Measurements from ENCODE around the gene ZFPL1. TPM values are rescaled to one million over a fixed set of nuclear protein-coding genes. Genes with fewer than 3 reads are reported as not detected.
A peak's percentile ranks its signal among the peaks of the same experiment; 100 is the strongest.

Gene ZFPL1
- total RNA-seq: 23.1 and 30.2 TPM in 2 replicates

DNA sequence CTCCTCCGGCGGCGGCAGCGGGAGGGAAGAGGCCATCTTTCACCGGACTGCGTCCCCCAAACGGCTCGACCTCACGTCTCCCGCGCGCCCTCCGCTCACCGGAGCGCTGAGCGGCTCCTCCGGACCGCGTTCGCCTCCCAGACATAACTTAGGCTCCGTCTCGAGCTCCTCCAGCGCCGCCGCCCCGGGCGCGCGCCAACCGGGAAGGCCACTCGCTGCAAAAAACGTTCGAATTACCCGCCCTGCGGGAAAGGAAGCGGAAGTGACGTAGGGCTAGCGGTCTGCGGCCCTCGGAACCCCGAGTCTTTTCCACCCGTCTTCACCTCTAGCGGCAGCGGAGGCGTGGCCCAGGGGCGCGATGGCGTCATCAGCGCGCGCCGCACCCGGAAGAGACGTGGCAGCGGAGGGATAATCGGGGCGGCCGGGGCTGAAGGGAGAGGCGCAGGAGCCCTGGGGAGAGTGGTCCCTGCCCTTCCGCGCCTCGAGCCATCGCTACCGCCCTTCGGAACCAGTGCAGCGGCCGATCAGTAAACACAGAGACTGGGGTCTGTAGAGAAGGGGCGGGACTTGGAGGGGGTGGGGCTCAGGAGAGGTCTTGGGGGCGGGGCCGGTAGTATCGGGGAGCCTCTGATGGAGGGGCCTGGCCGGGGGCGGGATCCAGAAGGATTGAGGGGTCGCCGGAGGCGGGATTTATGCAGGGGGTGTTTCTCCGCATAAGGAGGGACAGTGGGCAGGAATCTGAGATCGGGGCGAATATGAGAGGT lies at the start of gene ZFPL1, which contains the start of gene CDCA5:
Gene ZFPL1, plus strand, starts transcription at position 389 of the 764 bp plus-strand sequence. CDS start 477 bp downstream, outside the sequence.
Gene CDCA5, minus strand, starts transcription at position 207 of the 764 bp plus-strand sequence. Its CDS starts 62 bp downstream, at position 145.
- peak; percentile 86 for DNase-seq (ENCODE audit: low read depth)

GRCh38 chr11:65034423-65034822 lies 49.6 kb upstream of the ZFPL1 start:
- DNase-seq (ENCODE audit: low read depth): no peak

GRCh38 chr11:65035579-65035978 lies 48.4 kb upstream of the ZFPL1 start:
- no peak for DNase-seq (ENCODE audit: low read depth)

DNA sequence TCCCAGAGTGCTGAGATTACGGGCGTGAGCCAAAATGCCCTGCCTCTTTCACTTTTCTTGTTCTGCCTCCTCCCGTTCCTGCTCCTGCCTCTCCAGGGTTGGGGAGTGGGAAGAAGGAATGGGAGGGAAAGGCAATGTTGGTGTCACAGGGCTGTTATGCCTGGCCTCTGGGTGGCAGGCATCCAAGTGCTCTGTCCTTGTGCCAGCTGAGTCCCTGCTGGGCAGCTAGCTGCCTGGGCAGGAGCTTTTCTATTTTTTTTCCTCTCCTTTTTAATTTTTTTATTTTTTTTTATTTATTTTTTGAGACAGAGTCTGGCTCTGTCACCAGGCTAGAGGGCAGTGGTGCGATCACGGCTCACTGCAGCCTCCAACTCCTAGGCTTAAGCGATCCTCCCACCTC lies 47.1 kb upstream of the ZFPL1 start:
- no peak for DNase-seq (ENCODE audit: low read depth)

GRCh38 chr11:65040520-65040846 lies 43.5 kb upstream of the ZFPL1 start:
- no peak for DNase-seq (ENCODE audit: low read depth)

DNA sequence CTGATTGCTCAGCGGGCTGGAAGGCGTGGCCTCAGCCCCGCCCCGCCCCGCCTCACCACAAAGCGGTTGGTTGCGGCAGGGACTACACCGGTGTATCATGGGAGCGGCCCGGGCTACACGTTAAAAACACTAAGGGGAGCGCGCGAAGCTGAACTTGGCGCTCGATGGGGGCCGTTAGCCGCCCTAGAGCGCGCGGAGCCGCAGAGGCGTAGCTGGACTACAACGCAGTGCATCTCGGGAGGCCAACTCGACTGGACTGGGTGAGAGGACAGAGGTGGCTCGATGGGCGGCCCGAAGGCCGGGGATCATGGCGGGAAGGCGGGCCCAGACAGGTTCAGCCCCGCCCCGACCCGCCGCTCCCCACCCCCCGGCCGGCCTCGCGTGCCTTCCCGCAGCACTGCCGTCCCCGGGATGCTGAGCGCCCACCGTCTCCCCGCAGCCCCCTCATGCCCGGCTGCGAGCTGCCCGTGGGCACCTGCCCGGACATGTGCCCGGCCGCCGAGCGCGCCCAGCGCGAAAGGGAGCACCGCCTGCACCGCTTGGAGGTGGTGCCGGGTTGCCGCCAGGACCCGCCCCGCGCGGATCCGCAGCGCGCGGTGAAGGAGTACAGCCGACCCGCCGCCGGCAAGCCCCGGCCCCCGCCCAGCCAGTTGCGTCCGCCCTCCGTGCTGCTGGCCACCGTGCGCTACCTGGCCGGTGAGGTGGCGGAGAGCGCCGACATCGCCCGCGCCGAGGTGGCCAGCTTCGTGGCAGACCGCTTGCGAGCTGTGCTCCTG lies 43.0 kb upstream of the ZFPL1 start, which contains the start of gene SAC3D1:
Gene SAC3D1, plus strand, starts transcription at position 364 of the 776 bp plus-strand sequence. Its CDS starts 83 bp downstream, at position 447.
- DNase-seq (ENCODE audit: low read depth): peak; percentile 86

GRCh38 chr11:65042891-65043290 lies 41.1 kb upstream of the ZFPL1 start:
- no peak for DNase-seq (ENCODE audit: low read depth)

DNA sequence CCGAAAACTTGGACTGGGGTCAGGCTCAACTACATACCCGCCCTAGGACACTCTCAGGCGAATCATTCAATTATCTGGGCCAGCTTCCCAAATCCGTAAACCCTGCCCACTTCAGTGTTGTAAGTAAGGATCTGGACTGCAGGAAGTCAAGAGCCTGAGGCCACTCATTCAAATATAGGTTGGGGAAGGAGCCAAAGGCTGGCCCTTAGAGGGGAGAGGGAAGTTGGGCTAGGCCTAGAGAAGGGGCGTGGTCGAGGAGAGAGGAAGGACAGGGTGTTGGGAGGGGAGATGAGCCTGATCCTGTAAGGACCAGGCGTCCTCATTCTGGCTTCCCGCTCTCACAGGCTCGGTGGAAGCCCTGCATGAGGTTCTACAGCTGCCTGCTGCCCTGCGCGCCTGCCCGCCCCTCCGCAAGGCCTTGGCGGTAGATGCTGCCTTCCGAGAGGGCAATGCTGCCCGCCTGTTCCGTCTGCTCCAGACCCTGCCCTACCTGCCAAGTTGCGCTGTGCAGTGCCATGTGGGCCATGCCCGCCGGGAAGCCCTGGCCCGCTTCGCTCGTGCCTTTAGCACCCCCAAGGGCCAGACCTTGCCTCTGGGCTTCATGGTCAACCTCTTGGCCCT lies 40.0 kb upstream of the ZFPL1 start:
- no peak for DNase-seq (ENCODE audit: low read depth)

DNA sequence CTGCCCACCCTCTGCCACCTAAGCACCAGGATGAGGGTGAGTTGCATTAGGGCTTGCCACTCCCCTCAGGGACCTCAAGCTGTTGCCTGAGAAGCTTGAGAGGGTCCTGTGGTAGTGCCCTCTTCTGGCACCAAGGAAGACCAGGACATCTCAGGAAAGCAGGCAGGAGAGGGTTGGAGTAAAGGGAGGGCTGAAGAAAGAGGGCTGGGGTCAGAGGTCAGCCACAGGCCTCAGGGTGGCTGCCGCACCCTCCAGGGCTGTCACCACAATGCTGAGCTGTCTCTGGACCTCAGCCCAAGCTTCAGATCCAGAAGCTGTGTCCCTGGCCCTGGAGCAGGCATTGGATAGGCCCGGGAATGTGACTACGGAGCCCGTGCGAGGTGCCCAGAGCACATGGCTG lies 39.0 kb upstream of the ZFPL1 start:
- no peak for DNase-seq (ENCODE audit: low read depth)

DNA sequence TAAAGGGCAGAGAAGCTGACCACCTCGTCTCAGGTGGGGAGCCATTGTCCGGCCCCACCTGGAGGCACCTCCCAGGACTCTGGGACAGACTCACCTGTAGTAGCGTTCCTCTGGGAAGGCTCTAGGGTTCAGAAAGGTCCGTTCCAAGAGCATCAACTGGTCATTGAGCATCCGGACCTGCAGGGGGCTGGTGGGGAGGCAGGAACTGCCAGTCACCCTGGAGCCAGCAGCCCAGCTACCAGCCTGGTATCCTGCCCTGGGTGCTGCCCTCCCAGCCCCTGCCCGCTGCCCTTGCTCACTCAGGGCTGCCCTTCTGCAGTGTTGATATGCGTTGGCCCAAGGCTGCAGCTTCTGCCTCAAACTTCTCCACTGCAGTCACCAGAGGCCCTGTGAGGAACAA lies 38.3 kb upstream of the ZFPL1 start:
- DNase-seq (ENCODE audit: low read depth): no peak

- DNase-seq (ENCODE audit: low read depth): no peak
Observed at GRCh38 chr11:65047581-65048422, 36.2 kb upstream of the ZFPL1 start.

GRCh38 chr11:65051398-65051858 lies 32.6 kb upstream of the ZFPL1 start:
- no peak for DNase-seq (ENCODE audit: low read depth)

- DNase-seq (ENCODE audit: low read depth): no peak
Observed at GRCh38 chr11:65053827-65054508, 30.1 kb upstream of the ZFPL1 start.

- no peak for DNase-seq (ENCODE audit: low read depth)
Observed at GRCh38 chr11:65055538-65055937, 28.5 kb upstream of the ZFPL1 start.

- DNase-seq (ENCODE audit: low read depth): no peak
Observed at GRCh38 chr11:65056999-65057398, 27.0 kb upstream of the ZFPL1 start.

DNA sequence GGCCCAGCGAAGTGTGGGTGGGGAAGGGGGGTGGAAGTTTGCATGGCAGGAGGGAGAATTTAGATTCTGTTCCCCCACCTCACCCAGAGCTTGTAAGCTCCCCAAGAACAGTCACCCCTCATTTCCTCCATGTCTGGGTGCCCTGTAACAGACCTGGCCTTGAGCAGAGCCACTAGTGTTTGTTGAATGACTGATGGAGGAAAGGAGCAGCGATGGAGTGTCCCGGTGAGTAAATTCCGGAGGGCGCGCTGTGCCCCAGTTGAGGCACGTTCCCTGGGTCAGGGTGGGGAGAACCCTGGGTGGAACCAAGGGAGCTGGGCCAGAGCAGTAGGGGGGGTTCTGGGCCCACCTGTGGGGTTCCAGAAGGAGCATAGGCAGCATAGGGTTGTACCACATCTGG lies 26.5 kb upstream of the ZFPL1 start:
- no peak for DNase-seq (ENCODE audit: low read depth)

DNA sequence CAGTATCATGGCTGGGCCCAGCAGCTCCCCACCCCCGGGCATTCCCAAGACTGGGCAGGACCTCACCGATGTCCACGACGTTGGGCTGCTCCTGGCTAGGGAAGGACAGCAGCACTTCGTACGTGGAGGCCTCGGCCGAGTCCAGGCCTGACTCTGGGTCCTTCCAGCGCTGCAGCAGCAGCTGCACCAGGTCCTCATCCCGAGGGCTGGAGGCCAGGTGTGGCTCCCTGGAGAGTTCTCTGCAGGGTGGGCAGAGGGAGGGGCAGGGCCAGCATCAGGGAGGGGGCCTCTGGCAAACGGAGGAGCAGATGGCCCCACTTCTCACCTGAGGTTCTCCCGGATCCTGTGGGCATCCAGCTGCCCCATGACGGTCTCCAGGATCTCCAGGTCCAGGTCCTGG lies 26.0 kb upstream of the ZFPL1 start:
- no peak for DNase-seq (ENCODE audit: low read depth)

DNA sequence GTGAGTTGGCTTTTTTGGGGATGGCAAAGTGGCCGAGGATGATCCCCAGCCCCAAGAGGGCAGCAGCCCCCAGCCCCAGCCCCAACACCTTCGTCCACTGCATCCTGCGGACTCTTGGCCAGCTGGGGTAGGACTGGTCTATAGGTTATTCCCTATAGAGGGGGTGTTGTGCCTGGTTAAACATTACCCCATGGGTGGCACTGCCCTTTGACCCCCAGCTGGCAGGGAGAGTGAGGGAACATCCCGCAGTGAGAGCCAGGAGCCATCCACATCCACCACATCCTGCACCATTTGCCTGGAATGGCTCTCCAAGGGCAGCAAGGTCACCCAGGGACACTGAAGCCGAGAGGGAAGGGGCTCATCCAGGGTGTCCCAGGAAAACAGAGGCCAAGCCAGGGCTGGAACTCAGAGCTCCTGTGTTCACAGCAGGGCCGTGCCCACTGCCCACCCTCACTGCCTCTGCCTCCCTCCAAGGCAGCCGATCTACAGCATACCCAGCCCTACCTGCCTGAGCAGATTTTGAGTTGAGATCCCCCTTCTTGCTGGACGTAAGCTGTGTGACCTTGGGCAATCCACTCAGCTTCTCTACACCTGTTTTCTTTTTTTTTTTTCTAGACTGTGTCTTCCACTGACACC lies 25.5 kb upstream of the ZFPL1 start, which contains the start of gene NAALADL1:
Gene NAALADL1, minus strand, starts transcription at position 135 of the 636 bp plus-strand sequence. Its CDS starts 32 bp downstream, at position 103.
- no peak for DNase-seq (ENCODE audit: low read depth)

GRCh38 chr11:65059523-65059922 lies 24.5 kb upstream of the ZFPL1 start:
- no peak for DNase-seq (ENCODE audit: low read depth)
